ENCODE data around the gene CCNK.

CCNK gene

DNA sequence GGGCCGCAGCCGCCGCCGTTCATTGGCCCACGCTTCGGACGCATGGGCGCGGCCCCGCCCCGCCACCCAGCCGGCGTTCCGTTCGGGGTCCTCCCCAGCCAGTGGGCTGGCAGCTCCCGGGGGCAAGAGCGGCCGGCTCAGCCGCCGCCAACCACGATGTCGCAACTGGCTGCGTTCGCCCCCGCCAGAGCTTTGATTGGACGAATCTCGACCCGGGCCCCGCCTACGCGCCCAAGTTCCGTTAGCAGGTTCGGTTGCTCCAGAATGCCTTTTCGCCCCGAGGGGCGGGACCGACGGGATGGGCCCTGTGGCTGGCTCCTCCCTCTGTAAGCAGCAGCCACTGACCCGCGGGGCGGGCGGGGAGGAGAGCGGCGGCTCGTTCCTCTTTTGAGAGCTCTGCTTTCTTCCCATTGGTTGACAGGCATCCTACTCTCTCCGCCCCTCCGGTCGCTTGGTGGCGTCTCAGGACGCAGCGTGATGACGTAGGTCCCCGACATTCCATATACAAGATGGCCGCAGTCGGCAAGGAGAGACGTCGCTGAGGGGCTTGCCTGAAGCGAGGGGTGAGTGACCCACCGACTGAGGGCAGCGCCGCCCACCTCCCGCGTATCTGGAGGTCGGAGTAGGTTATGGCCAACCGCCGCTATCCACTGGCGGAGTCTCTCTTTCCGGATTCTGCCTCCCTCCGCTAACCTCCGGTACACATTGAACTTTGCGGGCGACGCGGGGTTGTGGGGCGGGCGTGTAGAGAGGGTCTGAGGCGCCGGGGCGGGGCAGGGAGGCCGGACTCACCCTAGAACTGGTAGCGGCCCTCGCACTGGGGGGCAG, at the start of gene CCNK:
TSS of gene CCNK (plus strand) at position 493 of the 828 bp plus-strand sequence. CDS start 11,269 bp downstream, outside the sequence.
- peak; percentile 100 for DNase-seq (ENCODE audit: low read depth in 3 of 3)

DNA sequence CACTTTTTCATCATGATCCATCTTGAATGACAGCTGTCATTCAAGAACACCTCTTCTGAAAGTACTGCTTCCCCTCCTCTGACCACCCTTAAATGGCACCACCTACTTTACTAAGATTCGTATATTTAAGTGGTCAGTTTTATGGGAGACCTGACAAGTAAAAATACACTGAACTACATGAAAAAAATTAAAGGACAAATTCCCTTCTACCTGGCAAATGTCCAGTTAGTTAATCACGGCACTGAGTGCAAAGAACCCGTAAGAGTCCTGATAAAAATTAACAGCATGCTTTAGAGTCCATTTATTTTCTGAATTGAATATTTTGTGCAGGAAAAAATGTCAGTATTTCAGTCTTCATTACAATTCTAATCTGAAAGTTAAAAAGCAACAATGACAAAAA, 49.2 kb upstream of the CCNK start:
- no peak for DNase-seq (ENCODE audit: low read depth in 3 of 3)

DNA sequence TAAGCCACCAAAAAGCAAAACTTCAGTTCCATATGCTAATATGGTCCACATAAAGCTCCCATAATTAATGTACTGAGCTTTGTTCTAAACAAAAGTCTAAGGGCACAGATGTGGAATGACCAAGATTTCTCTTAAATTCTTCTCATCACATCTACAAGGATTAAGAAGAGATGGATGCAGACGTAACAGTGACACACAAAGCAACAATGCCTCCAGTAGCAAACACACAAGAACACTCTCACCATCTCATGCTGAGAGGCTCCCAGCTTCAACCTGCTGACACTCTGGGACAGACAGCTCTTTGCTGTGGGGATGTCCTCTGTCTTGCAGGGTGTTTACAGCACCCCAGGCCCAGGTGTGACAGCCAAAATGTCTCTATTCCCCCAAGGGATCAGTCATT, 48.7 kb upstream of the CCNK start:
- DNase-seq (ENCODE audit: low read depth in 3 of 3), result no peak

DNA sequence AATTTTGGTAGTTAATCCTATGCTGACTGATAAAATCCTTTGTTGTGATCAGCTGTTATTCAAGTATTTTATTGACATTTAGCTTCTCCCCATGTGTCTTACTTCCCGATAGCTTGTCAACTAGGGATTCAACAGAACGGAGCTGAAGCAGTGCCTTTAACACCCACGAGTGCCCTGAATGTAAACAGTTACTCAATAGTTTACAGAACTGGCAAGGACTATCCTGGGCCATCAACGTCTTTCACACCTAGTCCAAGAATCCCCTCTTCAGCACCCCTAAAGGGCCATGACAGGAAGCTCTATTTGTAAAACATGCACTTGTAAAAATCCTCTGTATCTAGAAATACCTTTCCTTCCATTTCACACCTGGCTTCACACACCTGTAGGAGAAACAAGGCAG, 45.9 kb upstream of the CCNK start:
- DNase-seq (ENCODE audit: low read depth in 3 of 3), result no peak

DNA sequence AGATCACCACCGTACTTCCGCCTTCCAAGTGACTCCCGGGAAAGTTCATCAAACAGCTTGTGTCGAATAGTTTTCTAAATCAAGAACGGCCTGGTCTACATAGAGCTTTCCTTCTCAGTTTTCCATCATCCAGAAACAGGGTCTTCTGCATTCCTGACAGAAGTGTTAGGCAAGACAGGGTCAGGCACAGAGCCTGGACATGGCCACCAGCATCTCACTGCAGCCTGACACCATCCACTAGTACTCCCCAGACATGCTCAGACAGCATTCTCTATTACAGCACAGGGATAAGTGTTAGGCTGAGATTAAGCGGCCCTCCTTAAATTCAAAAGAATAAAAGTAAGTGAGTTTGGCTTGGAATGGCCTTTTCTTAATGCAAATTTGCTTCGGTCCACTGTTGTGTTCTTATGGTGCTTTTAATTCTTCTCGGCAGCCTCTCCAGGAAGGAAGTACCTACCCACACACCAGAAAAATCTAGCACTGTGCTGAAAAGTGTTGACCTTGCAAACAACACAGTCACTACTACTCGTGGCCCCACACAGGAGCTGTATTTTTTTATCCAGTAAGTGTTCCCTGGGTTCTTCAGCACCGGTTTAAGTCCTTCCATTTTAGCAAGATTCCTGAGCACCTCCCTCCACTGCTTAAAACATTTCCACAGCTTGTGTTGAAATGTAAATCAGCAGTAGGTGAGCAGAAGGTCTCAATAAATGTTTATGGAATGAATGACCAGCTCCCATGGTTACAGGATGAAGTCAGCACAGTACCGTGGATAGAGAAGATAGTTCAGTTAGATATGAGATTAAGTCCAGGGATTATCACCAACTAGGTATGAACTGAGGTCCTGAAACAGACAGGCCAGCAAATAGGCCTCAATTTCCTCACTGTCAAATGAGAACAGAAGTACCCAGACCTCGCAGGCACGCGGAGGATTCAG, 44.7 kb upstream of the CCNK start:
- no peak for DNase-seq (ENCODE audit: low read depth in 3 of 3)

DNA sequence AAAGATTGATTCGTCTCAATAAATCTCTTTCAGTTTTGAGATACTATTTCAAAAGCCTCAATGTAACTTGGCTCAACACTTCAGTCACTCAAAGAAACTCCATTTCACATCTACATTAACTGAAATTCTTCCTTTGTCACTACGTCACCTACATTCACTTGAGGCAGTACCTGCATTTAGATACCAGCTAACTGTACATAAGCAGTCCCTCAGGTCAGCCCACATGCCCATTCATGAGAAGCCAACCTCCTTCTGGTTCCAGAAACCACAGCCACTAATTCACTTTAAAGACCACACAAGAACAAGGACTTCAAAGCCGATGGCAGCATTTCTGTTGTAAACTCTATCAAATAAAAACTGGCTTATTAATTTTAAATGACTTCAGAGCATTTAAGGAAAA, 43.5 kb upstream of the CCNK start:
- no peak for DNase-seq (ENCODE audit: low read depth in 3 of 3)

DNA sequence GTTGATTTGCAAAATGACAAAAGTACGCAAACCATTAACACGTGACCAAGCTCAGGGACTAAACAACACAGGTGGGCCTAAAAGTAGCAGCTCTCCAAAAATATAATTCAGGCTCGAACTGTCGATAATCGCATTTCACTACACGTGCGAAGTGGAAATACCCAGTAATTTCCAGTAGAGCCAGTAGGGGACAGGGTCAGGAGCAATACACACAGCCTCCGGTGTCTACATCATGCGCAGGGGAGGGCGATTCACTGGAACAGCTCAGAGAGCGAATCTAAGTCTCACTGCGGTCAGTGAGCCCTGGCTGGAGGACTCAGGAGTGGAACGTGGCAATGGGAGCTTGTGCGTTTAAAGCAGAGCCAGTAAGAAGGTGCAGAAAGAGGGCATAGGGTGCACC, 40.9 kb upstream of the CCNK start:
- DNase-seq (ENCODE audit: low read depth in 3 of 3), result no peak

DNA sequence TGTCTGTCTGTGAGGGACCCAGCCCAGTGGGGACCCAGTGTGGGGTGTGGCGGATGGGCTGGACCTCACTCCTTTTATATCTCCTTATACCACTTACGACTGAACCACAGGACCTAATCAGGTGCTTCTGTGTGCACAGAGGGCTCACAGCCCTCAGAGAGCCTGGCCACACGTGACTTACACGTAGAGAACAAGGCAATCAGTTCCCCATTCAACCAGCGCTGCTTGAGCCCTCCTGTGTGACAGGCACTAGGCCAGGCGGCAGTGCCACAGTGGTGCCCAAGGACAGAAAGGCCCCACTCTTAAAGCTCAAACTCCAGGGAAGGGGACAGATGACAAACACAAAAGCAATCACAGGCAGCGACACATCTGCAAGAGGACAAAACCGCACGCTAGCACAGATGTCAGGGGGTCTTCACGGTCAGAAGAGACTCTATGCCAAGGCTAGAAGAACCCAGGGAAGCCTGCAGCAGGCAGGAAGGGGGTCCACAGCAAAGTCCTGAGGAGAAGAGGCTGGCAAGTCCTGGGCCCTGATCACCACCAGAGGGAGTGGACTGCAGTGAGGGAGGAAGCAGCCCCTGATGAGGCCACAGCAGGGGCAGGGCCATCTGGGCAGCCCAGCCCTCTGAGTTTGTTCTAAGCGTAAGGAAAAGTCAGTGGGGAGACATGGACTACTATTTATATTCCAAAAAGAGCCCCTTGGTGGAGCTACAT, 39.9 kb upstream of the CCNK start:
- DNase-seq (ENCODE audit: low read depth in 3 of 3), result no peak

DNA sequence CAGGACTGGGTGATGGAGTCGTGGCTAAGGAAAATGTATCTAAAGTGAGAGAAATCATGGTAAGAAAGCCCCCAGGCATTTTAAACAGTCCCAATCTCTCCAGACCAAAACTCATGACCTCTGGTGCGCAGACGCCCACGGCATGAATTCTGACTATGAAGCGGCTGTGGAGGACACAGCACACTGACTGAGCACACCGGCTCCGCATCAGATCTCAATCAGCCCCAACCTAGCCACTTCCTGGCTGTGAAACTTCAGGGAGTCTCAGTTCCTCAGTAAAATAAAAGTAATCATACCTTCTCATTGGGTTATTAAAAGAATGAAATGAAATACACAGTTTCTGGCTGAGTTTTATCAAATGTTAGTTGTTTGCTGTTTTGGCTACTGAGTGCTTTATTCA, 39.3 kb upstream of the CCNK start:
- no peak for DNase-seq (ENCODE audit: low read depth in 3 of 3)

DNA sequence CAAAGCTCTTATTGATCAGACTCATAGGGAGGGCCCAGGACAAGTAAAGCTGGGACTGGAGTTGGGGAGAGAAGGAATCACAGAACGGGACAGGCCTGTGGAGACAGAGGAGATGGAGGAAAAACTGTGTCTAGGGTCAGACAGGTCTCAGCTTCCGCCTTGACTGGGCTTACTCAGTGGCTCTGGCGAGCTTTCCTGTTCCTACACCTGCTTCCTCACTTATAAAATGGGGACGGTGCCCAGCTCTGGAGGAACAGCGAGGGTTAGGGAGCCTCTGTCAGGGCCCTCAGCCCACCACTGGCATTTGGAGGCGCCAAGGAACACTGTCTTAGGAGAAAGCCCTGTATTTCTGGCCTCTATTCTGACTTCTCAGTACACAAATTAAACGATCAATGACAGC, 35.3 kb upstream of the CCNK start:
- no peak for DNase-seq (ENCODE audit: low read depth in 3 of 3)

DNA sequence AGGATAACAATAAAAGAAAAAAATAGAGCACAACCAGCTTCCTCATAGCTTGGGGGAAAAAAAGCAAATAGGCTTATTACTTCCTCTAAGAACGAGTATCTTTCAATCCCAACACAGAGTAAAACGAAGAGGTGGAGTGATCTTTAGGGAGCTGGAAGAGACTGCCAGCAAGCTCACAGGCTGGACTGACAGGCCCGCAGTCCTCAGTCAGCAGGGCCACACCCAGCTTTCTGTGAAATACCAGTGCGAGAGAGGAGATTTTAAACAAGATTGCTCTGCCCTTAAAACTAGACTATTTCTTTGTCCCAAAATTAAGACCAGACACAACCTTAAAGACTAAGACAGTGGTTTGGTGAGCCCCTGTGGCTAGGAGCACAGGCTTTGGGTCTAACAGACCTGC, 33.5 kb upstream of the CCNK start:
- DNase-seq (ENCODE audit: low read depth in 3 of 3), result no peak

DNA sequence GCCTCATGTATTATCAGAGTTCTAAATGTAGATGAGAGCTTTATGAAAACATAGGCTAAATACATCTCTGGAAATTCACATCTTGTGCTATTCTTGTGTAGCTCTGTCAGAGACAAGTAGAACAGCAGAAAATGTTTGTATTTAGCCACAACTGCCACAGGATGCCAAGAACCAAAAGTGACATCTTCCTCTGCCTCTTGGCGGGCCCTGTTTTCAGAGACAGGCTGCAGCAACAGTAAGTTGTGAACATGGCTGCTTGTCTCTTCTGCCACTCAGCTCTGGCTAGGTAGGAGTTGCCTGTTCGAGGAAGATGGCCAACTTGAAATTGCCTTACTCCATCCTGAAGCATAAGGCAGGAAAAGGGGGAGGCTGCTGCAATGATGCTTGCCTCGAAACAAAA, 30.9 kb upstream of the CCNK start:
- no peak for DNase-seq (ENCODE audit: low read depth in 3 of 3)

DNA sequence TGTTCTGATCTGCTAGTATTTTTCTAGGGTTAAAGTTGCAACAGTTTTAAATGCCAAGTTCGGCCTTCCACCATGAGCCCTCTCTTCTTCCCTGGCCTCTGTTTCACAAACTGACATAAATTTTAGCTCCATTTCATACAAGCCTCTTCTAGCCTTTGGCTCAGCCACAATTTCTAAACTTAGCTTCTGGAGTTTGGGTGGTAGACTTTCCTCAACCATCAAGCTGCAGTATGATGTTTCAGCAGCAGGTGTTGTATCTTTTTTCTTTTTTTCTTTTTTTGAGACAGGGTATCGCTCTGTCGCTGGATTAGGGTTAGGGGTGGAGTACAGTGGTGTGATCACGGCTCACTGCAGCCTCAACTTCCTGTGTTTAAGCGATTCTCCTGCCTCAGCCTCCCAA, 30.0 kb upstream of the CCNK start:
- no peak for DNase-seq (ENCODE audit: low read depth in 3 of 3)

DNA sequence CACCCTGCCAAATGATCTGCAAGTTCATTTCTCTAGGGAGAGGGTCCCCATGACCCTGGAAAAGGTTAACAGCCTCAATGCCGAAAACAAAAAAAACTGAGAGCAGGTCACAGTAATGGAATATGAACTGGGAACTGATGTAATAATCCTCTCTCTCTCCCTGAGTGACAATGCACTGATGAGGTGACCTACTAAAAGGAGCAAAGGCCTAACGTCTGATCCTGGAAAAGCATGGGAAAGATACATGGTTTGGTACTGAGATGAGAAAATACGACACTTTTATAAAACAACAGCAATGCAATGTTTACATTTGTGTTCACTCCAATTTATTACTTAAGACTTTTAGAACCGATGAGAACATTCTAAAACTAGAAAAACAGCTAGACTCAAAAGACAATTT, 28.2 kb upstream of the CCNK start:
- no peak for DNase-seq (ENCODE audit: low read depth in 3 of 3)

DNA sequence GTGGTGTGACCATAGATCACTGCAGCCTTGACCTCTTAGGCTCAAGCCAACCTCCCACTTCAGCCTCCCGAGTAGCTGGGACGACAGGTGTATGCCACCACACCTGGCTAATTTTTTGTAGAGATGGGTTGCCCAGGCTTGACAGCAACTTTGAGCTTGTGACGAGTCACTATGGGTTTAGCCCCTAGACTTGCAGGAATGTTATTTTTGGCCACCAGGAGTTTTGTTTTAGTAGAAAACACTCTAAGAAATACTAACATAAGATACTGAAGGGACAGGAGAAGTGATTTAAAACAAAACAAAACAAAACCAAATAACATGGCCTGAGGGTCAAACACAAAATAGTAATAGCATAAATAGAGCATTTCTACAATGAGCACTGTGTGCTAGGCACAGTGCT, 27.0 kb upstream of the CCNK start:
- no peak for DNase-seq (ENCODE audit: low read depth in 3 of 3)

DNA sequence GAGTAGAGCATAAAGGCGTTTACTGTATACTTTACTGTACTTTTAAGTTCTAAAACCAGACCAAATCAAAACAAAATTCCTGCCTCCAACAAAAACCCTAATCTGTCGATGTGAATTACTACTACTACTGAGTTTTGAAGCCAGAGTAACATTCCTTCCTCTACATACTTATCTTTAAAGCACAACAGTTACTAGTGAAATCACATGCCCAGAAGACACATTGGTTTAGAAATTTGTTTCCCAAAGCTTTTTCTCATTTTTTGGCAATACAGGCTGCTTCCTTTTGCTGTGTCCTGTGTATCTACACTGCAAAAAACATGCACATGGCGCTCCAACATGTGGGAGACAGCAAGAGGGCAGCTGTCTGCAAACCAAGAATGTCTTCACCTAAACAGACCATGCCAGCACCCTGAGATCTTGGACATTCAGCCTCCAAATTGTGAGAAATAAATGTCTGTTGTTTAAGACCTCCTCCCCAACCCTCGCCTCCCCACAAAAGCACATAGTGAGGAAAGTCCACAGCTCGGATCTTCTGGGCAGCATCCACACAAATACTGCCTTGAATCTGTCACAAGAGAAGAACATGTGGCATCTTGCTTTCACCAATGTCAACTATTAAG, 21.6 kb upstream of the CCNK start:
- DNase-seq (ENCODE audit: low read depth in 3 of 3), result no peak

DNA sequence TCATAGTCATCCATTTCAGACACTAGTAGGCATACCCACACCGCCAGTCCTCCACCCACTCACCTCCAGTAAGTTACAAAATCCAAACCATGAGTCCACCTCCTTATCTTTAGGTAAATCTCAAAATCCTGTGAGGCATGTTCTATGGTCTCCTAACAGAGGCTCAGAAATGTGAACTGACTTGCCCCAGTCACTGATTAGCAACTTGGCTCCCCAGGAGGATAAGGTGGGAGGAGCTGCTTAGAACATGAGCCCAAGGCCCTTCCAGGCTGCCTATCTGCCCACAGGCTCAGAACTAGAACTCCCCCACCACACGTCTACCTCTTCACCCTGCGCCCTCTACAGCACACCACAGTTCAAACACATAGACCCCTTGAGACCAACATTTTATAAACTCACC, 20.4 kb upstream of the CCNK start:
- DNase-seq (ENCODE audit: low read depth in 3 of 3), result no peak

DNA sequence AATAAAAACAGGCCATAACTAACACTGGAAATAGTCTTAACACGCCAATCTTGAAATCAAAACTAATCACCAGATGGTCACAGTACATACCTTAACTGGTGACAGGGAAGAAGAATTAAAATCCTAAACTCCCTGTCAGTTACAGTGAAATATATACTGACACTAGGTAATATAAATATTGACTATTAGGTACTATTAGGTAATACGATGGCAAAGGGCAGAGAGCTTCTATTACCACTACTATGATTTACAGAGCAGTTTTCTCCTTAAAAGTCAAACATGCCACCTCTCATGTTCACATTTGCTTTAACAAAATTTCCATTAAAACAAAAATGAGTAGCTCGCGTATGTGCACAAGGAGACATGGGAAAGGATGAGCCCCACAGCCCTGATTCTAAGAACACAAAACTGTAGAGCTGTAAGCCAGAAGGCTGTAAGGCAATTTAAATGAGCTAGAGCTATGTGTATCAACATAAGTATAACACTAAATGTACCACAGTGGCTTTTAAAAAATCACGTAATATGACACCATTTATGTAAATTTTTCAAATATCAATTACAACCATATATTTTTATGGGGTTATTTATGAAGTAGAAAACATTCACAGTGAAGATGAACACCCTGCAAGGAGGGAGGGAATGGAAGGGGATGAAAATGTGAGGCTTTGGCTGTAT, 19.7 kb upstream of the CCNK start:
- DNase-seq (ENCODE audit: low read depth in 3 of 3), result no peak

DNA sequence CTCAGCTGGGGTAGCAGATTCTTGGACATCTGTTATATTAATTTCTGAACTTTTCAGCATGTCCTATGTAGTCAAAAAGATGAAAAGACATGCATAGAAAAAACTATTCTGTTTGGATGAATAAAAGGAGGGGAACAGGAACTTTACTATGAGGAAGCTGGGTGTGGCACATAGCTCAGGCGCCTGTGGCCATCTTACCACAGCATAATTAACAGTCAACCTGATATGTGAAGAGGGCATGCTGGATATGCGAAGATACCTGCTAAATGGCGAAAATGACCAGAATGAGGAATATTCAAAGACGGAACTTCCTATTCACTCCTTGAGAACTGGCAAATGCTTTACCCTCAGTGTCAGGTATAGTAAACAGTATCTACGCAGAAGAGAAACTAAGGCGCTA, 19.0 kb upstream of the CCNK start:
- no peak for DNase-seq (ENCODE audit: low read depth in 3 of 3)

DNA sequence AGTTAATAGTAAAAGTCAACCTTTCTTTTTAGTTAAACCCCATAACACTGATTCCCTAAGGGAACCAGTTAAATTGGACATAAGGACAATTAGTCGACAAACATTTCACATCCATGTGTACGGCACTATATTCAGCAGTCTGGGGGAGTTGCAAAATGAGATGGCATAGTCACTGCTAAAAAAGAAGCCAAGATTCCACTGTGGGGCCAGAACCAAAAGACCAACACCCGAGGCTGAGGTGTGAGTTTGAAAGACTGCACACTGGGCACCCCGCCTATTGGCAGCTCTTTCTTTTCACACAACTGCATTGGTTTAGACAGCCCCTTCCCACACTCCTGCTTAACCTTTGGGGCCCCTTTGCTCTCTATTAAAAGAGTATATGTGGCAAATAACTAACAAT, 17.2 kb upstream of the CCNK start:
- no peak for DNase-seq (ENCODE audit: low read depth in 3 of 3)

DNA sequence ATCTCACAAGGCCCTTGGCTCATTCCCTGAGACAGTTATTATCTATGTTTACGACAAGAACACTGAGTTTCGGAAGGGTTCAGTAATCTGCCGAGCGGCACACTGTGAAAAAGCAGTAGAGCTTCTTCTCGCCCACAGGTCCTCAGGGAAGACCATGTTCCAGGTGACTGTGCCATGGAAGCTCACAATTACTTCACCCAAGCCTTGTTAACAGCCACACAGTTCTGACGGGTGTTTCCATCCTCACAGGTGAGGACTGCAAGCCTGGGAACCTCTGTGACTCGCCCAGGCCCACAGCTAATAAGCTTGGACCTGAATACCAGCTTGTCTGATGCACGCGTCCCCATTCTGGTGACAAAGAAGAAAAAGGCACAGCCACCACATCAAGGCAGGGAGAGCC, 15.9 kb upstream of the CCNK start:
- no peak for DNase-seq (ENCODE audit: low read depth in 3 of 3)
